Esophagus squamous epithelium (tissue), 4 donors: ENCODE data around the gene PIPOX.

Source experiments
- POLR2A ChIP-seq, 4 donors: fragments of 450-650 bp; IDR thresholded peaks; one replicate each; pipeline ENCODE4 v1.6.1; 2017; ENCODE audit warnings: antibody characterized with exemption in 4 of 4, mild to moderate bottlenecking in 4 of 4, moderate library complexity in 3 of 4
- TF ChIP-seq, protein P1 (sequence below), 6 experiments: fragments of 450-650 bp in 4 of 6; fragments of 200-600 bp in 2 of 6; sonication (generic) in 2 of 6; IDR thresholded peaks; one replicate each; pipeline ENCODE4 v1.5.1; 2016 to 2019; ENCODE audit warnings: antibody characterized with exemption in 6 of 6, mild to moderate bottlenecking in 4 of 6, moderate library complexity in 4 of 6

DNA sequence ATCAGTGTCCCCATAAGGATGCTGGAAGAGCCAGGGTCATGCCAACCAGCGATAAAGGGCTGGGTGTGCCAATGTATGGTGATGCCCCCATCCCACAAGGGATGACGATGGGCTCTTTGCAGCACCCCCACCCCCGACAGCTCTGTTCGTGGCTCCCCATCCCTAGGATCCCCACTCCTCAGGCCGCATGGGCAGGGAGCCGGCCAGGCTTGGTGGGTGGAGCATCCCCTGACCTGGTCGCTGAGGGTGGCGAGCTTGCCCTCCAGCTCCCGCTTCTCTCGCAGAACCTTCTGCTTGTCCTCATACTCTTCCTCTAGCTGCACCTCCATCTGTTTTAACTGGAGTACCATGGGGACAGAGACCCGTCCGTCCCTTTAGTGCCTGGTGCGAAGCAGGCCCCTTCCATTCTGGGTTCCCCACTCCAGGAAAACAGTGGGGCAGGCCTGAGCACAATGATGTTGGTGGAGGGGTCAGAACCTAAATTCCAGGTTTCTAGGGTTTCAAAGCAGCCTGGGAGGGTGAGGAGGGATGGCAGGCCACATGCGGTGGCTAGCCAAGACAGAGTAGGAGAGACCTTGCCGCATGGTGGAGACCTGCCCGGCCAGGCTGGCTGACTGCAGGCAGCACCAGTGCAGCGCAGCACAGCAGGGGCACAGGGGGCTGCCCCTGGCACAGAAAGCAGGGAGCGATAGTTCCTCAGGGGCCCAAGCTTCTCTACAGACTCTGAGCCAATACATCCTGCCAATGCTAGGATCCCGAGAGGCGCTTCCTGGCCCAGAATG, 50.3 kb downstream of the PIPOX start:
- TF ChIP-seq, protein P1, sequence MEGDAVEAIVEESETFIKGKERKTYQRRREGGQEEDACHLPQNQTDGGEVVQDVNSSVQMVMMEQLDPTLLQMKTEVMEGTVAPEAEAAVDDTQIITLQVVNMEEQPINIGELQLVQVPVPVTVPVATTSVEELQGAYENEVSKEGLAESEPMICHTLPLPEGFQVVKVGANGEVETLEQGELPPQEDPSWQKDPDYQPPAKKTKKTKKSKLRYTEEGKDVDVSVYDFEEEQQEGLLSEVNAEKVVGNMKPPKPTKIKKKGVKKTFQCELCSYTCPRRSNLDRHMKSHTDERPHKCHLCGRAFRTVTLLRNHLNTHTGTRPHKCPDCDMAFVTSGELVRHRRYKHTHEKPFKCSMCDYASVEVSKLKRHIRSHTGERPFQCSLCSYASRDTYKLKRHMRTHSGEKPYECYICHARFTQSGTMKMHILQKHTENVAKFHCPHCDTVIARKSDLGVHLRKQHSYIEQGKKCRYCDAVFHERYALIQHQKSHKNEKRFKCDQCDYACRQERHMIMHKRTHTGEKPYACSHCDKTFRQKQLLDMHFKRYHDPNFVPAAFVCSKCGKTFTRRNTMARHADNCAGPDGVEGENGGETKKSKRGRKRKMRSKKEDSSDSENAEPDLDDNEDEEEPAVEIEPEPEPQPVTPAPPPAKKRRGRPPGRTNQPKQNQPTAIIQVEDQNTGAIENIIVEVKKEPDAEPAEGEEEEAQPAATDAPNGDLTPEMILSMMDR (IDR thresholded peaks at IDR 0.05) = no peak
- no peak for TF ChIP-seq POLR2A (IDR thresholded peaks at IDR 0.05)
